H1 (cell line): ENCODE data around the gene TSPAN6. TPM values are rescaled to one million over a fixed set of nuclear protein-coding genes. Genes with fewer than 3 reads are reported as not detected.

ENCODE experiments used
- CHD7 ChIP-seq: fragments of 300-600 bp; sonication (generic); IDR thresholded peaks from 2 replicates; pipeline ENCODE4 v1.7.1; 2012; ENCODE audit warnings: low read length, moderate library complexity, mild to moderate bottlenecking, inconsistent platforms; ENCODE audit not compliant: insufficient replicate concordance
- CTBP2 ChIP-seq: IDR thresholded peaks from 2 replicates; pipeline ENCODE4 v1.7.0; 2011; ENCODE audit warnings: borderline replicate concordance, mild to moderate bottlenecking, moderate library complexity, mixed read lengths, low read length; ENCODE audit not compliant: insufficient read depth, insufficient read length
- NANOG ChIP-seq: IDR thresholded peaks from 2 replicates; pipeline ENCODE4 v1.6.1; 2011; ENCODE audit warnings: low read length, low read depth, mild to moderate bottlenecking, inconsistent platforms; ENCODE audit not compliant: insufficient read depth, poor library complexity, severe bottlenecking
- SIN3A ChIP-seq, 2 experiments: IDR thresholded peaks in 1 of 2; conservative IDR thresholded peaks in 1 of 2; 2 replicates each; pipeline ENCODE4 v1.6.1; 2011 to 2012; ENCODE audit warnings: low read length in 2 of 2, improper control_type of control experiment in 1 of 2, low read depth in 1 of 2, mild to moderate bottlenecking in 1 of 2
- SIRT6 ChIP-seq: IDR thresholded peaks from one replicate; pipeline ENCODE4 v1.7.1; 2012; ENCODE audit warnings: low read length, inconsistent platforms
- SP2 ChIP-seq: IDR thresholded peaks from 2 replicates; pipeline ENCODE4 v1.6.1; 2012; ENCODE audit warnings: mild to moderate bottlenecking, low read length, inconsistent platforms
- SUZ12 ChIP-seq: fragments of 200-600 bp; sonication (generic); IDR thresholded peaks from 2 replicates; pipeline ENCODE4 v1.6.1; 2012; ENCODE audit warnings: mild to moderate bottlenecking, inconsistent platforms, low read length, moderate library complexity, mixed read lengths
- YY1 ChIP-seq: IDR thresholded peaks from 2 replicates; pipeline ENCODE4 v1.6.1; 2011; ENCODE audit warnings: low read depth, mild to moderate bottlenecking, low read length
- ZNF274 ChIP-seq: IDR thresholded peaks from 2 replicates; pipeline ENCODE4 v1.7.0; 2012; ENCODE audit warnings: low read length, borderline replicate concordance; ENCODE audit errors: extremely low read depth
- polyA plus RNA-seq, 7 experiments: library from polyadenylated mRNA; depleted of rRNA in 3 of 7; stranded (reverse) in 5 of 7; unstranded in 2 of 7; fragments of >200 nt in 5 of 7; fragments of 200-250 nt in 2 of 7; gene quantifications; 1 replicate in 5 of 7; 2 replicates in 1 of 7; 4 replicates in 1 of 7; pipeline versions ENCODE4 v1.2.1 to v1.2.3, GENCODE V29; 2011 to 2013; ENCODE audit warnings: missing spikeins in 2 of 7, mixed read lengths in 2 of 7
- total RNA-seq: library from RNA; stranded (reverse); fragmentation: NEBNext Ultra II Directional; extraction: Animal tissue kit (Norgen Biotek cat#: 25700); gene quantifications from 2 replicates; pipeline ENCODE4 v1.2.1, GENCODE V29; 2021
- TF ChIP-seq, protein P1 (sequence below): IDR thresholded peaks from 2 replicates; pipeline ENCODE4 v1.6.1; 2011; ENCODE audit warnings: low read length, improper control_type of control experiment

Gene TSPAN6
- total and polyA plus RNA-seq, 2 of the 8 experiments (the other 6 are each of a cell fraction or from before 2014, with no cell fraction given) = 58.1 to 67.7 TPM

DNA sequence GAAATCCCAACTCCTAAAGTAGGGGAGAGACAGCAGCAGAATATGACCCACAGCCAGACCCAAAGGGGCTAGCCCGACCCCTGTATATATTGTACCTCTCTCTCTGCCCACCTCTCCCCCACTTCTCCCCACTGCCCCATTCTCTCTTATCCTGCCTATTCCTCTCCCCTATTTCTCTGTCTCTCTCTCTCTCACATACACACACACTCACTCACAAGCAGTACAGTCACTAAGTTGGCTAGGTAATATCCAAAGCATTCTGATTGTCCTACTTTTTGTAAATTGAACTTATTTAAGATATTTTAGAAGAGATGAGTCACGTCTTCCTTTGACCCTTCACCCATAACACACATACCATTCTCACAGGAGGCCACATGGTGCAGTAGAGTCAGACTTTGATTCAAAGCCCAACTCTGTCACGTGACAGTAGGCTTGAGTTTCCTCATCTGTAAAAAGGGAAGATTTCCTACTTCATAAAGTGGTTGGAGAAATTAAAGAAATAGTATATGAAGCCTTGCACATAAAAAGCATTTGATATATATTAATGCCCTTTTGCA lies 36.9 kb upstream of the TSPAN6 start (continued):
- no peak for TF ChIP-seq CHD7
- no peak for TF ChIP-seq SUZ12
- no peak for TF ChIP-seq SP2
- TF ChIP-seq ZNF274 = no peak
- TF ChIP-seq, protein P1, sequence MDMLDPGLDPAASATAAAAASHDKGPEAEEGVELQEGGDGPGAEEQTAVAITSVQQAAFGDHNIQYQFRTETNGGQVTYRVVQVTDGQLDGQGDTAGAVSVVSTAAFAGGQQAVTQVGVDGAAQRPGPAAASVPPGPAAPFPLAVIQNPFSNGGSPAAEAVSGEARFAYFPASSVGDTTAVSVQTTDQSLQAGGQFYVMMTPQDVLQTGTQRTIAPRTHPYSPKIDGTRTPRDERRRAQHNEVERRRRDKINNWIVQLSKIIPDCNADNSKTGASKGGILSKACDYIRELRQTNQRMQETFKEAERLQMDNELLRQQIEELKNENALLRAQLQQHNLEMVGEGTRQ = no peak
- TF ChIP-seq NANOG = no peak
- TF ChIP-seq YY1 = no peak
- TF ChIP-seq CTBP2 = no peak
- no peak for TF ChIP-seq SIRT6
- TF ChIP-seq SIN3A (conservative IDR thresholded peaks at IDR 0.05 in 1 of 2, IDR thresholded peaks at IDR 0.05 in 1 of 2; ENCODE audit: low read depth in 1 of 2, low read length in 2 of 2) = no peak
